Vagina (tissue), 2 donors: Measurements from ENCODE around the gene ATN1. TPM values are rescaled to one million over a fixed set of nuclear protein-coding genes. Genes with fewer than 3 reads are reported as not detected.

Source experiments
- DNase-seq, 2 donors: peaks; one replicate each; pipeline ENCODE4 v3.0.0-alpha.2; 2017; ENCODE audit errors: extremely low spot score in 2 of 2
- H3K27ac ChIP-seq: fragments of 200-600 bp; sonication (generic); one replicate; pipeline ENCODE4 v1.5.1; 2019
- H3K27me3 ChIP-seq: fragments of 200-600 bp; sonication (generic); one replicate; pipeline ENCODE4 v1.5.1; 2019
- H3K36me3 ChIP-seq, 2 donors: fragments of 200-600 bp; sonication (generic); one replicate each; pipeline ENCODE4 v1.5.1; 2017 to 2019
- H3K4me1 ChIP-seq: fragments of 200-600 bp; sonication (generic); one replicate; pipeline ENCODE4 v1.5.1; 2019
- H3K4me3 ChIP-seq, 2 donors: fragments of 200-600 bp; sonication (generic); 1 replicate in 1 of 2; 2 replicates in 1 of 2; pipeline ENCODE4 v1.5.1; 2016 to 2019
- H3K9me3 ChIP-seq: fragments of 200-600 bp; sonication (generic); one replicate; pipeline ENCODE4 v1.5.1; 2019
- POLR2A ChIP-seq, 2 donors: fragments of 450-650 bp; IDR thresholded peaks; one replicate each; pipeline ENCODE4 v1.6.1; 2017; ENCODE audit warnings: antibody characterized with exemption in 2 of 2, mild to moderate bottlenecking in 2 of 2, moderate library complexity in 2 of 2
- POLR2AphosphoS5 ChIP-seq, 2 donors: sonication (generic); formaldehyde crosslinking; IDR thresholded peaks; one replicate each; pipeline ENCODE4 v1.9.0; 2017; ENCODE audit warnings: antibody characterized with exemption in 2 of 2, mild to moderate bottlenecking in 2 of 2, low read depth in 1 of 2; ENCODE audit not compliant: insufficient read depth in 1 of 2
- intact Hi-C: fragments of 100-400 bp; cut with DNase I; formaldehyde crosslinking; loops from one replicate; pipeline ENCODE4 v1.15.1; 2023
- total RNA-seq: library from RNA; depleted of rRNA; stranded (reverse); fragments of >200 nt; gene quantifications from one replicate; pipeline ENCODE4 v1.2.3, GENCODE V29; 2016
- TF ChIP-seq, protein P1 (sequence below), 3 experiments: fragments of 450-650 bp in 2 of 3; fragments of 200-600 bp in 1 of 3; sonication (generic) in 1 of 3; IDR thresholded peaks; one replicate each; pipeline ENCODE4 v1.5.1; 2017 to 2019; ENCODE audit warnings: antibody characterized with exemption in 3 of 3, mild to moderate bottlenecking in 2 of 3, moderate library complexity in 2 of 3

The ATN1 gene
- total RNA-seq, 1 donor from 2014 or later = 92.1 TPM

DNA sequence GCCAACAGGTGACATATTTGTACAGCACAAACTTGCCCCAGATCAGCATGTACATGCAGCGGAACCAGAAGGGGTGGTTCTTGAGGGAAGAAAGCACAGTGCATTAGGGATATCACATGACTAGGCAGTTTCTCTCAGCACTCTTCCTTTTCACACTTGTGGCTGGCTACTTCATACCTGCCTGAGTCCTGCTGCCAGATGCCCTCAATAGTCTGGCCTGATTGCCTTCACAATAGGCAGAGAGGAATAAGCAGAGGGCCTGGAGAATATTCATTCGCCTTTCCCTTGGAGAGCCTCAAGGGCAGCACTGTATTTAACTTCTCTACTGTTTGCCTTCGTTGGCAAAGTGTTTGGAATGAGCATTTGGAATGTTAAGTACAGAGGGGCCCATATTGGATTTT, 50.9 kb downstream of the ATN1 start:
- peaks cover 9% of the 10 kb centered on the region for H3K4me1 ChIP-seq
- no peak for DNase-seq
- H3K27me3 ChIP-seq = no peaks in the 10 kb centered on the region
- H3K9me3 ChIP-seq = no peaks in the 10 kb centered on the region
- intact Hi-C loops = no loop called here
- peaks cover 6 to 64% of the 10 kb centered on the region in 2 donors for H3K36me3 ChIP-seq
- no peak overlapping the region for H3K4me3 ChIP-seq
- no peak overlapping the region for H3K27ac ChIP-seq
- TF ChIP-seq POLR2AphosphoS5 (IDR thresholded peaks at IDR 0.05; ENCODE audit: insufficient read depth in 1 of 2, low read depth in 1 of 2) (no peak), POLR2A (IDR thresholded peaks at IDR 0.05) (no peak)
- TF ChIP-seq, protein P1, sequence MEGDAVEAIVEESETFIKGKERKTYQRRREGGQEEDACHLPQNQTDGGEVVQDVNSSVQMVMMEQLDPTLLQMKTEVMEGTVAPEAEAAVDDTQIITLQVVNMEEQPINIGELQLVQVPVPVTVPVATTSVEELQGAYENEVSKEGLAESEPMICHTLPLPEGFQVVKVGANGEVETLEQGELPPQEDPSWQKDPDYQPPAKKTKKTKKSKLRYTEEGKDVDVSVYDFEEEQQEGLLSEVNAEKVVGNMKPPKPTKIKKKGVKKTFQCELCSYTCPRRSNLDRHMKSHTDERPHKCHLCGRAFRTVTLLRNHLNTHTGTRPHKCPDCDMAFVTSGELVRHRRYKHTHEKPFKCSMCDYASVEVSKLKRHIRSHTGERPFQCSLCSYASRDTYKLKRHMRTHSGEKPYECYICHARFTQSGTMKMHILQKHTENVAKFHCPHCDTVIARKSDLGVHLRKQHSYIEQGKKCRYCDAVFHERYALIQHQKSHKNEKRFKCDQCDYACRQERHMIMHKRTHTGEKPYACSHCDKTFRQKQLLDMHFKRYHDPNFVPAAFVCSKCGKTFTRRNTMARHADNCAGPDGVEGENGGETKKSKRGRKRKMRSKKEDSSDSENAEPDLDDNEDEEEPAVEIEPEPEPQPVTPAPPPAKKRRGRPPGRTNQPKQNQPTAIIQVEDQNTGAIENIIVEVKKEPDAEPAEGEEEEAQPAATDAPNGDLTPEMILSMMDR (IDR thresholded peaks at IDR 0.05) = no peak

DNA sequence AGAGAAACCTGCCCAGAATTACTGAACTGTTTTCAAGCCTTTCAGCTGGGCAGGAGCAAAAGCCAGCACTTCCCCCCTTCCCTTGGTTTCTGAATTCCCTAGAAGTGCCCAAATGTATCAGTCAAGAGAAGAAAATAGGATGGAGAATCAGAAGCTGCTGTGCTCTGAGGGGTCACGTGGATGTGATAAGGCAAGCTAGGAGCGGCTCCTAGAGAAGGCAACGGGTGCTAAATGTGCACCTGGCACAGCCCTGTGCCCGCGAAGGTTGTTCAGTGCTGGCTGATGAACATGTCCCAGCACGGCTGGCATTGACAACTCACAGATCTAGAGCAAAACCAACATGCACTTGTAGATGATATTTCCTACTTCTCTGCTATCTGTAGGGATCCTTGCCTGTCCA, 51.3 kb downstream of the ATN1 start:
- Histone ChIP-seq H3K27me3 (no peaks in the 10 kb centered on the region), H3K36me3 (peaks cover 6 to 61% of the 10 kb centered on the region in 2 donors), H3K4me1 (peaks cover 9% of the 10 kb centered on the region), H3K4me3 (no peak overlapping the region), H3K9me3 (no peaks in the 10 kb centered on the region), H3K27ac (no peak overlapping the region)
- intact Hi-C loops = no loop called here
- no peak for TF ChIP-seq POLR2A (IDR thresholded peaks at IDR 0.05)
- no peak for TF ChIP-seq POLR2AphosphoS5 (IDR thresholded peaks at IDR 0.05; ENCODE audit: insufficient read depth in 1 of 2, low read depth in 1 of 2)
- TF ChIP-seq, protein P1 (IDR thresholded peaks at IDR 0.05) = no peak
- no peak for DNase-seq

DNA sequence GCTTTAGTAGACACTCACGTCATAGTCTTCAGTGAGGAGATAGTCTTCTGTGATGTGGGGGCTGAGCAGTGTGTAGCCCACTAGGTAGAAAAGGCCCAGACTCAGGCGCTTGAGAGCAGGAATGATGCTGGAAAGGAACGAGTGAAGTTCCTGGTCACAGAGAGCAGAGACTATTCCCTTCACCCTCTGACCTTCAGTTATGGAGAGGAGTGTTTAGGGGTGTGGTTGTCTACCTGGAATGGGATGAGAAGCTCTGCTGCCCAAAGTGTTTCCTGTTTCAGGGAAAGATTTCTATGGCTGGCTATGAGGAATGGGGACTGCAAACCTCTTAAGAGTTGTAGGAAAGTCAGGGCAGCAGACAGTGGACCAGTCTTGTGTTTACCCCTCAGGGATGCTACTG, 51.7 kb downstream of the ATN1 start:
- peaks cover 6 to 56% of the 10 kb centered on the region in 2 donors for H3K36me3 ChIP-seq
- no peak overlapping the region for H3K27ac ChIP-seq
- TF ChIP-seq POLR2AphosphoS5 (IDR thresholded peaks at IDR 0.05; ENCODE audit: insufficient read depth in 1 of 2, low read depth in 1 of 2) = no peak
- TF ChIP-seq, protein P1 (IDR thresholded peaks at IDR 0.05) = no peak
- TF ChIP-seq POLR2A (IDR thresholded peaks at IDR 0.05) = no peak
- intact Hi-C loops = no loop called here
- H3K4me3 ChIP-seq = no peak overlapping the region
- DNase-seq = no peak
- no peaks in the 10 kb centered on the region for H3K9me3 ChIP-seq
- no peaks in the 10 kb centered on the region for H3K27me3 ChIP-seq
- H3K4me1 ChIP-seq = peaks cover 9% of the 10 kb centered on the region

DNA sequence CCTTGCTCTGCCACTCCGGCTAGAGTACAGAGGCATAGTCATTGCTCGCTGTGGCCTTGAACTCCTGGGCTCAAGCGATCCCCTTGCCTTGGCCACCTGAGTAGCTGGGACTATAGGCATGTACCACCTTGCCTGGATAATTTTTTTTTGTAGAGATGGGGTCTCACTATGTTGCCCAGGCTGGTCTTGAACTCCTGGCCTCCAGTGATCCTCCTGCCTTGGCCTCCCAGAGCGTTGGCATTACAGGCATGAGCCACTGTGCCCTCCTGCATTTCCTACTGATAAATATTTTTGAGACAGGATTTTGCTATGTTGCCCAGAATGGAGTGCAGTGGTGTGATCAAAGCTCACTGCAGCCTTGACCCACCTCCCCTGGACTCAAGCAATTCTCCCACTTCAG, 52.3 kb downstream of the ATN1 start:
- DNase-seq = no peak
- H3K36me3 ChIP-seq = peaks cover 6 to 50% of the 10 kb centered on the region in 2 donors
- H3K4me1 ChIP-seq = peaks cover 9% of the 10 kb centered on the region
- H3K27ac ChIP-seq = no peak overlapping the region
- H3K27me3 ChIP-seq = no peaks in the 10 kb centered on the region
- TF ChIP-seq POLR2A (IDR thresholded peaks at IDR 0.05) = no peak
- TF ChIP-seq POLR2AphosphoS5 (IDR thresholded peaks at IDR 0.05; ENCODE audit: insufficient read depth in 1 of 2, low read depth in 1 of 2) = no peak
- TF ChIP-seq, protein P1 (IDR thresholded peaks at IDR 0.05) = no peak
- intact Hi-C loops = no loop called here
- H3K4me3 ChIP-seq = no peak overlapping the region
- no peaks in the 10 kb centered on the region for H3K9me3 ChIP-seq

DNA sequence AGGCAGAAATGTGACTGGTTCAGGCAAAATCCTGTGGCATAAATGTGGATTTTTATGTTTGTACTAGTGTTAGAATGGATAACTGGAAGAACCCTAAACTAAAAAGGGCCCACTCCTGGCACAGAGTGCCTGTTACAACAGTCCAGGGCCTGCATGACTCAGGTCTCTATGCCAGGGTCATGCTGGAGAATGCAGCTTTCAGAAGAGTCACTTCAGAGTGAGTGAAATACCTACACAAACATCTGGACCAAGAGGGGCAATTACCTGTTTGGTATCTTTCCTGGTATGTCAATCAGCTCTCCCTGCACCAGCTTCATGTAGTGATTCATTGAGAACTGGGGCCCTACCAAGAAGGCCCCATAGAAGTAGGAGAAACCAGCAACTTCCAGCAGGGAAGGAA, 53.0 kb downstream of the ATN1 start:
- Histone ChIP-seq H3K27ac (no peak overlapping the region), H3K4me3 (no peak overlapping the region), H3K9me3 (no peaks in the 10 kb centered on the region), H3K36me3 (peaks cover 3 to 43% of the 10 kb centered on the region in 2 donors), H3K27me3 (no peaks in the 10 kb centered on the region), H3K4me1 (peaks cover 9% of the 10 kb centered on the region)
- intact Hi-C loops = no loop called here
- no peak for TF ChIP-seq POLR2AphosphoS5 (IDR thresholded peaks at IDR 0.05; ENCODE audit: insufficient read depth in 1 of 2, low read depth in 1 of 2)
- DNase-seq = no peak
